ENCODE measurements around the gene TMEM181. TPM values are rescaled to one million over a fixed set of nuclear protein-coding genes. Genes with fewer than 3 reads are reported as not detected.
"Not testable (repeated sequence)": the region's sequence is repeated elsewhere in the genome, so short reads cannot be mapped to it uniquely, and the experiment has no call there.

The TMEM181 gene
- total RNA-seq, 1 donor from 2014 or later = 27.3 TPM

DNA sequence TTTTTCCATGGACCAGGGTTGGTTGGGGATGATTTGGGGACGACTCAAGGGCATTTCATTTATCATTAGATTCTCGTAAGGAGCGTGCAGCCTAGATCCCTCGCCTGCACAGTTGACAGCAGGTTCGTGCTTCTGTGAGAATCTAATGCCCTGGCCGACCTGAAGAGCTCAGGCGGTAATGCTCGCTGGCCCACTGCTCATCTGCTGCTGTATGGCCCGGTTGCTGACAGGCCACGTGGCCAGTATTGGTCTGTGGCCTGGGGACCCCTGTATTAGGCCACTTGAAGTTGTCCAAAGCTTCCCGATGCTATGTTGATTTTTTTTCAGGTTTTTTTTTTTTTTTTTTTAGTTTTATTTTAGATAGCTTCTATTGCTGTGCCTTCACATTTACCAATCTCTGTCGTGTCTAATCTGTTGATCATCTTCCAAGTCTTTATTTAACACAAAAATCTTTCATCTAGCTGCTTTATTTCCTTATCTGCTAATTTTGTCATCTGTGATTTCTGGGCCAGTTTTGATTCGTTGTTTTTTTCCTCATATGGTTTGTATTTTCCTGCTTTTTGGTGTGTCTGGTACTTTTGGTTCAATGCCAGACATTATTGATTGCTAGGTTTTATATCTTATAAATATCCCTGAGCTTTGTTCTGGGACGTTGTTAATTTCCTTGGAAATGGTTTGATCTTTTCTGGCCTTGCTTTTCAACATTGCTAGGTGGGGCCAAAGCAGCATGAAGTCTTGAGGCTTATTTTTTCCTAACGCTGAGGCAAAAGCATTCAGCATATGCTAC lies 43.6 kb downstream of the TMEM181 start:
- no peaks in the 10 kb centered on the region for H4K20me1 ChIP-seq (ENCODE audit: low read depth)
- H3K9me3 Mint-ChIP-seq = no peaks in the 10 kb centered on the region
- no peak overlapping the region for H3K27ac Mint-ChIP-seq
- H2AFZ ChIP-seq (replicated peaks) = no peak overlapping the region
- no peaks in the 10 kb centered on the region for H3K36me3 ChIP-seq
- TF ChIP-seq, protein P1, sequence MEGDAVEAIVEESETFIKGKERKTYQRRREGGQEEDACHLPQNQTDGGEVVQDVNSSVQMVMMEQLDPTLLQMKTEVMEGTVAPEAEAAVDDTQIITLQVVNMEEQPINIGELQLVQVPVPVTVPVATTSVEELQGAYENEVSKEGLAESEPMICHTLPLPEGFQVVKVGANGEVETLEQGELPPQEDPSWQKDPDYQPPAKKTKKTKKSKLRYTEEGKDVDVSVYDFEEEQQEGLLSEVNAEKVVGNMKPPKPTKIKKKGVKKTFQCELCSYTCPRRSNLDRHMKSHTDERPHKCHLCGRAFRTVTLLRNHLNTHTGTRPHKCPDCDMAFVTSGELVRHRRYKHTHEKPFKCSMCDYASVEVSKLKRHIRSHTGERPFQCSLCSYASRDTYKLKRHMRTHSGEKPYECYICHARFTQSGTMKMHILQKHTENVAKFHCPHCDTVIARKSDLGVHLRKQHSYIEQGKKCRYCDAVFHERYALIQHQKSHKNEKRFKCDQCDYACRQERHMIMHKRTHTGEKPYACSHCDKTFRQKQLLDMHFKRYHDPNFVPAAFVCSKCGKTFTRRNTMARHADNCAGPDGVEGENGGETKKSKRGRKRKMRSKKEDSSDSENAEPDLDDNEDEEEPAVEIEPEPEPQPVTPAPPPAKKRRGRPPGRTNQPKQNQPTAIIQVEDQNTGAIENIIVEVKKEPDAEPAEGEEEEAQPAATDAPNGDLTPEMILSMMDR (IDR thresholded peaks at IDR 0.05) = no peak
- TF ChIP-seq EZH2 (IDR thresholded peaks at IDR 0.05) (no peak), EZH2phosphoT487 (IDR thresholded peaks at IDR 0.05) (no peak)
- H3K4me2 ChIP-seq = no peak overlapping the region
- no peaks in the 10 kb centered on the region for H3K27me3 ChIP-seq
- H3K9me3 ChIP-seq (ENCODE audit: low read depth) = no peaks in the 10 kb centered on the region
- H3K27me3 Mint-ChIP-seq (ENCODE audit: insufficient read depth, low read depth) = peaks cover 2% of the 10 kb centered on the region
- H3K4me1 Mint-ChIP-seq = no peaks in the 10 kb centered on the region
- no peak for DNase-seq (ENCODE audit: low spot score)
- no peak overlapping the region for H3K9ac ChIP-seq
- H3K36me3 Mint-ChIP-seq = peaks cover 8% of the 10 kb centered on the region
- no peak overlapping the region for H3K4me3 ChIP-seq
- no peaks in the 10 kb centered on the region for H3K4me1 ChIP-seq
- H3F3A ChIP-seq (ENCODE audit: low read depth) = no peaks in the 10 kb centered on the region
- no peak overlapping the region for H3K27ac ChIP-seq
- no peaks in the 10 kb centered on the region for H3K79me2 ChIP-seq (ENCODE audit: low read depth)
- H3K4me3 Mint-ChIP-seq = no peak overlapping the region

DNA sequence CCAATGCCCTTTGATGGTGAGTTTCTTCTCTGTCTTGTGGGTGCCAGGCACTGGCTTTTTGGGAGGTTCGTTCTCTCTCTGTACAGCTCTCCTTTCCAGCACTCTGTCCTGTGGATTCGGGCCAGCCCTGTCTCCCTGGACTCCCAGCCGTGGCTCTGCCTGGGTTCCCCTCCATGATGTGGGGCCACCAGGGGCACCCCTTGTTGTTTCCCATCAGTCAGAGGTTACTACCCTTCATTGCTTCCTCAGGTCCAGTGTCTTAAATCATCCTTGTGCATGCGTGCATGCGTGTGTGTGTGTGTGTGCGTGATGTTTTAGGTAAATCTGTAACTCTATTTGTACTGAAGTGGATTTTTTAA lies 44.1 kb downstream of the TMEM181 start:
- TF ChIP-seq EZH2phosphoT487 (IDR thresholded peaks at IDR 0.05) (no peak), EZH2 (IDR thresholded peaks at IDR 0.05) (no peak)
- TF ChIP-seq, protein P1 (IDR thresholded peaks at IDR 0.05) = no peak
- Histone ChIP-seq H3K36me3 (no peaks in the 10 kb centered on the region), H3K4me1 (no peaks in the 10 kb centered on the region), H3K9me3 (ENCODE audit: low read depth) (no peaks in the 10 kb centered on the region), H2AFZ (replicated peaks) (no peak overlapping the region), H3K27me3 (no peaks in the 10 kb centered on the region), H3K9ac (no peak overlapping the region), H3K4me2 (no peak overlapping the region), H3K4me3 (no peak overlapping the region), H4K20me1 (ENCODE audit: low read depth) (no peaks in the 10 kb centered on the region), H3F3A (ENCODE audit: low read depth) (no peaks in the 10 kb centered on the region), H3K27ac (no peak overlapping the region), H3K79me2 (ENCODE audit: low read depth) (no peaks in the 10 kb centered on the region)
- Mint-ChIP-seq H3K36me3 (peaks cover 8% of the 10 kb centered on the region), H3K4me3 (no peak overlapping the region), H3K4me1 (no peaks in the 10 kb centered on the region), H3K27me3 (ENCODE audit: insufficient read depth, low read depth) (peaks cover 2% of the 10 kb centered on the region), H3K9me3 (no peaks in the 10 kb centered on the region), H3K27ac (no peak overlapping the region)
- DNase-seq (ENCODE audit: low spot score) = no peak

DNA sequence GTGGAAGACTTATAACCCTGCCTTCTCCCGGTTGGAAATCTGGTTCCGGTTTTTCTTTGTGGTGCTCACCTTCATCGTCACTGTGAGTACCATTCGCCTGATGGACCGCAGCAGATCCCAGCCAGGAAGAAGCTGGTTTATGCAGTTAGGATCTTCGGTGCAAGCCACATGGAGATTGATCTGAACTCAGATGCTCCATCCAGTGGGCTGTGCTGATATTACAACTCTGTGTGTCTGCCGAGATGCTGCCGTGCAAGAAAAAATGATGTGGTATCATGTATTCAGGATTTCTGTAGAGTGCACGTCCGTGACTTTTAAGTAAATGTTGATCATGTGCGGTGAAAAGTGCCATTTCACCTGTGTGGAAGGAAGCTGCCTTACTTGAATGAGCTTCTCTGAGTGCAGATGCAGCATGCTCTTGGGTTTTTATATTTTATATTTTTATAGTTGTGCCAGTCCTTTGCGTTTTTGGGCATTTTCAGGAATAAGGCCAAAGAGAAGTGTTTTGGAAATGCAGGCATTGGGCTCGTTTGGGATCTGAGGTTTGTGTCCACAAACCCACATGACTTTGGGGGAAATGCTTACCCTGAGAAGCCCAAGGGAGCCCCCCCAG lies 45.5 kb downstream of the TMEM181 start:
- Histone ChIP-seq H3K4me2 (no peak overlapping the region), H3K9ac (no peak overlapping the region), H3K27me3 (no peaks in the 10 kb centered on the region), H3K4me1 (no peaks in the 10 kb centered on the region), H3K4me3 (no peak overlapping the region), H3K79me2 (ENCODE audit: low read depth) (no peaks in the 10 kb centered on the region), H3F3A (ENCODE audit: low read depth) (no peaks in the 10 kb centered on the region), H3K9me3 (ENCODE audit: low read depth) (no peaks in the 10 kb centered on the region), H3K27ac (no peak overlapping the region), H4K20me1 (ENCODE audit: low read depth) (no peaks in the 10 kb centered on the region), H2AFZ (replicated peaks) (no peak overlapping the region), H3K36me3 (no peaks in the 10 kb centered on the region)
- Mint-ChIP-seq H3K4me3 (no peak overlapping the region), H3K9me3 (no peaks in the 10 kb centered on the region), H3K27me3 (ENCODE audit: insufficient read depth, low read depth) (peaks cover 2% of the 10 kb centered on the region), H3K27ac (no peak overlapping the region), H3K4me1 (no peaks in the 10 kb centered on the region), H3K36me3 (peaks cover 5% of the 10 kb centered on the region)
- TF ChIP-seq, protein P1 (IDR thresholded peaks at IDR 0.05) = peak; percentile 70
- no peak for TF ChIP-seq EZH2phosphoT487 (IDR thresholded peaks at IDR 0.05)
- peak; percentile 77 for DNase-seq (ENCODE audit: low spot score)

DNA sequence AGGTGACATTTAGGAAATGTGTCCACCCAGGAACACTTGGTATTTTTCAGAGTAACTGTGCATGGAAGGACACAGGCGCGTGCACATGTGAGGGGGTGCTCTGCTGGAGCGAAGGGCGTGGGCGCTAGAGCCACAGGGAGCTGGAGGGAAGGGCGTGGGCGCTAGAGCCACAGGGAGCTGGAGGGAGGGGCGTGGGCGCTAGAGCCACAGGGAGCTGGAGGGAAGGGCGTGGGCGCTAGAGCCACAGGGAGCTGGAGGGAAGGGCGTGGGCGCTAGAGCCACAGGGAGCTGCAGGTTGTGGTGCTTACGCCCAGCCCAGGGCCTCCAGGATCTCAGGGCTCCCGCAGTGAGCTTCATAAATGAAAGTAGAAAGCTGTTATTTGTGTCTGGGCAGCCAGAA lies 46.1 kb downstream of the TMEM181 start:
- H3K4me1 Mint-ChIP-seq; H3K4me3 Mint-ChIP-seq; H3K9ac ChIP-seq; H3K27ac Mint-ChIP-seq; H3K4me1 ChIP-seq; H3K27me3 ChIP-seq; H3K4me2 ChIP-seq; H4K20me1 ChIP-seq (ENCODE audit: low read depth); H3K36me3 ChIP-seq; H3K79me2 ChIP-seq (ENCODE audit: low read depth); H3K36me3 Mint-ChIP-seq; H3K27ac ChIP-seq; H3K9me3 Mint-ChIP-seq; H3F3A ChIP-seq (ENCODE audit: low read depth); H3K27me3 Mint-ChIP-seq (ENCODE audit: insufficient read depth, low read depth); H2AFZ ChIP-seq (replicated peaks); H3K9me3 ChIP-seq (ENCODE audit: low read depth); DNase-seq (ENCODE audit: low spot score); H3K4me3 ChIP-seq: not testable (repeated sequence)
